Measurements from ENCODE around the gene ZFP37. TPM values are rescaled to one million over a fixed set of nuclear protein-coding genes. Genes with fewer than 3 reads are reported as not detected.

Gene ZFP37
- total RNA-seq, 1 donor from 2014 or later: 0.58 TPM

DNA sequence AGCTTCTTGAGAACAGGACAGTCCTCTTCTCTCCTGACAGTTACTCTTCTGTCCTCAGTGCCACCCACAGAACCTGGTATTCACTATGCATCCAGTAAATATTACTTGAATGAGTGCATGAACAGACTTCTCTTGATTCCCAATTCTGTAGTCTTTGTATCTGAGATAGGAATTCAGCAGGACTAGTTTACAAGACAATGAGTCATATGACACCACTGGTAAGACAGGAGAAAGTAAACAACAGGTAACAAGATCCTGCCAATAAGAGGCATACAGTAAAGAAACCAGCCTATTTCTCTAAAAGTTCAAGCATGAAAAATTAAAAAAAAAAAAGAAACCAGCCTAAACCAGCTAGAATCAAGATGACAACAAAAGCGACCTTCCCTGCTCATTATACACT lies 50.7 kb downstream of the ZFP37 start:
- DNase-seq (ENCODE audit: low read depth): no peak
- TF ChIP-seq, protein P1, sequence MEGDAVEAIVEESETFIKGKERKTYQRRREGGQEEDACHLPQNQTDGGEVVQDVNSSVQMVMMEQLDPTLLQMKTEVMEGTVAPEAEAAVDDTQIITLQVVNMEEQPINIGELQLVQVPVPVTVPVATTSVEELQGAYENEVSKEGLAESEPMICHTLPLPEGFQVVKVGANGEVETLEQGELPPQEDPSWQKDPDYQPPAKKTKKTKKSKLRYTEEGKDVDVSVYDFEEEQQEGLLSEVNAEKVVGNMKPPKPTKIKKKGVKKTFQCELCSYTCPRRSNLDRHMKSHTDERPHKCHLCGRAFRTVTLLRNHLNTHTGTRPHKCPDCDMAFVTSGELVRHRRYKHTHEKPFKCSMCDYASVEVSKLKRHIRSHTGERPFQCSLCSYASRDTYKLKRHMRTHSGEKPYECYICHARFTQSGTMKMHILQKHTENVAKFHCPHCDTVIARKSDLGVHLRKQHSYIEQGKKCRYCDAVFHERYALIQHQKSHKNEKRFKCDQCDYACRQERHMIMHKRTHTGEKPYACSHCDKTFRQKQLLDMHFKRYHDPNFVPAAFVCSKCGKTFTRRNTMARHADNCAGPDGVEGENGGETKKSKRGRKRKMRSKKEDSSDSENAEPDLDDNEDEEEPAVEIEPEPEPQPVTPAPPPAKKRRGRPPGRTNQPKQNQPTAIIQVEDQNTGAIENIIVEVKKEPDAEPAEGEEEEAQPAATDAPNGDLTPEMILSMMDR (conservative IDR thresholded peaks at IDR 0.05; ENCODE audit: low read depth, low read length): no peak
- no peak overlapping the region for H3K4me3 ChIP-seq (ENCODE audit: low read depth, low read length)

DNA sequence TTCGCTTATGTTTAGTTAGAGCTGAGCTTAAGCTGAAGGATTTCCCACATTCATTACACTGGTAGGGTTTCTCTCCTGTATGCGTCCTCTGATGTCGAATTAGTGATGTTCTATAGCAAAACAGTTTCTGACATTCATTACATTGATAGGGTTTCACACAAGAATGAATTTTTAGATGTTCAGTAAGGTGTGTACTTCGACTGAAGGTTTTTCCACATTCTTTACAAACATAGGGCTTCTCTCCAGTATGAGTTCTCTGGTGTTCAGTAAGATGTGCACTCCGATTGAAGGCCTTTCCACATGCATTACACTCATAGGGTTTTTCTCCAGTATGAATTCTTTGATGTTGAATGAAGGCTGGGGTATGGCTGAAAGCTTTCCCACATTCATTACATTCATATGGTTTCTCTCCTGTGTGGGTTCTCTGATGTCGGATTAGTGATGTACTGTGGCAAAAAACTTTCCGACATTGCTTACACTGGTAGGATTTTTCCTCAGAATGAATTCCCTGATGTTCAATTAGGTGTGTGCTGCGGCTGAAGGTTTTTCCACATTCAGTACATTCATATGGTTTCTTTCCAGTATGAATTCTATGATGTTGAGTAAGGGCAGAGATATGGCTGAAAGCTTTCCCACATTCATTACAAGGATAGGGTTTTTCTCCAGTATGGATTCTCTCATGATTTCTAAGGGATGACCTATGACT lies 59.1 kb downstream of the ZFP37 start:
- peak; percentile 1 for DNase-seq (ENCODE audit: low read depth)
- TF ChIP-seq, protein P1 (conservative IDR thresholded peaks at IDR 0.05; ENCODE audit: low read depth, low read length): no peak
- no peak overlapping the region for H3K4me3 ChIP-seq (ENCODE audit: low read depth, low read length)

Other genes with a start within 250 kb of the ZFP37 start
- gene SLC46A2, start 165.8 kb downstream of the ZFP37 start, total RNA-seq: not detected in 2 replicates
- gene ZNF883, start 44.5 kb downstream of the ZFP37 start, total RNA-seq: 3.4 and 5.3 TPM in 2 replicates
- 3.7 and 4.8 TPM in 2 replicates for gene SLC31A2, start 94.3 kb upstream of the ZFP37 start, total RNA-seq
- 13.3 and 14.6 TPM in 2 replicates for gene FKBP15, start 164.6 kb upstream of the ZFP37 start, total RNA-seq
- 8.1 and 15.4 TPM in 2 replicates for gene SLC31A1, start 164.8 kb upstream of the ZFP37 start, total RNA-seq
- gene CDC26, start 218.8 kb upstream of the ZFP37 start, total RNA-seq: 30.5 and 44.6 TPM in 2 replicates
- gene PRPF4, start 218.9 kb upstream of the ZFP37 start, total RNA-seq: 29.1 and 43.8 TPM in 2 replicates
- 3.9 TPM in 1 of 2 replicates, not detected in the other for gene RNF183, start 246.7 kb upstream of the ZFP37 start, total RNA-seq